ENCODE results near the gene LRRC25.
A peak's percentile ranks its signal among the peaks of the same experiment; 100 is the strongest.

Gene LRRC25

GRCh38 chr19:18385675-18386542, 11.5 kb downstream of the LRRC25 start, which contains the start of gene GDF15 (continued):
- TF ChIP-seq ZNF449 (tag by site-specific recombination; IDR thresholded peaks at IDR 0.05) (no peak), ZNF335 (tag by site-specific recombination; conservative IDR thresholded peaks at IDR 0.05) (peak; percentile 27; the same call in 1 of the 2 replicates), ZNF121 (tag by site-specific recombination; IDR thresholded peaks at IDR 0.05) (no peak), TCF7L2 (IDR thresholded peaks at IDR 0.05; ENCODE audit: borderline replicate concordance, low read depth, low read length) (no peak), ZSCAN5A (tag by site-specific recombination; IDR thresholded peaks at IDR 0.05) (no peak), SP3 (tag by site-specific recombination; IDR thresholded peaks at IDR 0.05) (peak; percentile 79), ZBTB8A (tag by site-specific recombination; IDR thresholded peaks at IDR 0.05) (no peak), ZNF19 (tag by site-specific recombination; IDR thresholded peaks at IDR 0.05; ENCODE audit: low read depth) (no peak), ZBTB48 (tag by site-specific recombination; IDR thresholded peaks at IDR 0.05) (no peak), ZNF501 (tag by site-specific recombination; IDR thresholded peaks at IDR 0.05) (no peak), HIC1 (tag by site-specific recombination; IDR thresholded peaks at IDR 0.05) (no peak), ZNF214 (tag by site-specific recombination; IDR thresholded peaks at IDR 0.05; ENCODE audit: borderline replicate concordance) (no peak), ZNF391 (tag by site-specific recombination; IDR thresholded peaks at IDR 0.05; ENCODE audit: borderline replicate concordance, low read depth) (no peak), AEBP2 (tag by site-specific recombination; IDR thresholded peaks at IDR 0.05; ENCODE audit: borderline replicate concordance) (no peak), ZSCAN30 (tag by site-specific recombination; IDR thresholded peaks at IDR 0.05) (0 out of 2 replicates have a peak, but pooled peaks have one; percentile 34), IKZF3 (tag by site-specific recombination; IDR thresholded peaks at IDR 0.05) (peak; percentile 76), HOXD13 (CRISPR knock-in tag; IDR thresholded peaks at IDR 0.05; ENCODE audit: borderline replicate concordance) (no peak), BCL11A (tag by site-specific recombination; IDR thresholded peaks at IDR 0.05; ENCODE audit: low read depth) (no peak), ZNF777 (tag by site-specific recombination; IDR thresholded peaks at IDR 0.05; ENCODE audit: borderline replicate concordance) (no peak), SCRT1 (tag by site-specific recombination; IDR thresholded peaks at IDR 0.05; ENCODE audit: borderline replicate concordance) (no peak), ZNF600 (tag by site-specific recombination; IDR thresholded peaks at IDR 0.05) (no peak), INSM2 (tag by site-specific recombination; IDR thresholded peaks at IDR 0.05) (no peak), ZNF133 (tag by site-specific recombination; IDR thresholded peaks at IDR 0.05) (no peak), KLF1 (tag by site-specific recombination; IDR thresholded peaks at IDR 0.05) (peak; percentile 94), CTCF (tag by site-specific recombination; IDR thresholded peaks at IDR 0.05) (peak; percentile 78), SP2 (tag by site-specific recombination; IDR thresholded peaks at IDR 0.05) (no peak)

Data from HEK293 (cell line).